A549 (cell line): Measurements from ENCODE around the gene WDR70. TPM values are rescaled to one million over a fixed set of nuclear protein-coding genes. Genes with fewer than 3 reads are reported as not detected.

ENCODE experiments used
- ATAC-seq, 2 experiments: fragments of 200-7000 bp in 1 of 2; fragments of >200 bp in 1 of 2; cut with Nextera tagmentation in 1 of 2; cut with Tn5 transposase in 1 of 2; 3 replicates each; pipeline versions ENCODE4 v1.8.0 to v1.9.1; 2018 to 2020; ENCODE audit warnings: mild to moderate bottlenecking in 1 of 2, moderate library complexity in 1 of 2
- CTCF ChIA-PET: fragments of 300-600 bp; sonication (Branson Sonifier 250); formaldehyde crosslinking; extraction: SDS; loops from one replicate; lab custom pipeline; 2021; ENCODE audit warnings: antibody characterized with exemption, inconsistent platforms; lab: Yijun Ruan, JAX
- POLR2A ChIA-PET: fragments of 350-600 bp; formaldehyde crosslinking; extraction: SDS; loops from one replicate; lab custom pipeline; 2021; ENCODE audit warnings: antibody characterized with exemption, inconsistent platforms; lab: Yijun Ruan, JAX
- DNase-seq, 2 experiments: peaks; one replicate each; pipeline versions ENCODE4 v3.0.0 to v3.0.0-alpha.2; 2011 to 2016; ENCODE audit warnings: low read depth in 1 of 2, low spot score in 1 of 2
- FAIRE-seq: peaks from 2 replicates; lab custom pipeline; 2011; peaks lifted over from hg19 to GRCh38; lab: Jason Lieb, UNC
- H3K27ac ChIP-seq, 2 experiments: fragments of >200 bp; sonication (Bioruptor Twin); formaldehyde crosslinking; 3 replicates each; pipeline ENCODE4 v1.5.1; 2016 to 2017
- H3K4me1 ChIP-seq: fragments of >200 bp; sonication (Bioruptor Twin); formaldehyde crosslinking; 3 replicates; pipeline ENCODE4 v1.6.1; 2016
- H3K4me2 ChIP-seq: fragments of >200 bp; sonication (Bioruptor Twin); formaldehyde crosslinking; 3 replicates; pipeline ENCODE4 v1.6.1; 2016
- H3K4me3 ChIP-seq: fragments of >200 bp; sonication (Bioruptor Twin); formaldehyde crosslinking; 3 replicates; pipeline ENCODE4 v1.5.1; 2016
- H3K9me3 ChIP-seq: fragments of >200 bp; sonication (Bioruptor Twin); formaldehyde crosslinking; 3 replicates; pipeline ENCODE4 v1.6.1; 2016
- ATOH8 ChIP-seq: fragments of 250-450 bp; sonication (Bioruptor Pico); IDR thresholded peaks from 2 replicates; pipeline ENCODE4 v1.5.0; 2020; ENCODE audit warnings: low read depth, mild to moderate bottlenecking, moderate library complexity
- BCL3 ChIP-seq: fragments of >200 bp; sonication (Bioruptor Twin); formaldehyde crosslinking; IDR thresholded peaks from 3 replicates; pipeline ENCODE4 v1.6.1; 2016
- CHD2 ChIP-seq: fragments of 150-350 bp; IDR thresholded peaks from 2 replicates; pipeline ENCODE4 v1.6.1; 2014; ENCODE audit warnings: low read length; ENCODE audit not compliant: partially characterized antibody
- E2F6 ChIP-seq: IDR thresholded peaks from 2 replicates; pipeline ENCODE4 v1.6.1; 2012; ENCODE audit warnings: low read depth, borderline replicate concordance
- EHF ChIP-seq: fragments of 250-450 bp; sonication (Bioruptor Pico); IDR thresholded peaks from 2 replicates; pipeline ENCODE4 v1.5.0; 2020; ENCODE audit warnings: mild to moderate bottlenecking
- FOSL2 ChIP-seq, 2 experiments: fragments of 450-650 bp in 1 of 2; fragments of >200 bp in 1 of 2; sonication (Bioruptor Twin) in 1 of 2; formaldehyde crosslinking; IDR thresholded peaks; 2 replicates each; pipeline versions ENCODE4 v1.5.0 to v1.6.1; 2016 to 2020; ENCODE audit warnings: mild to moderate bottlenecking in 1 of 2, moderate library complexity in 1 of 2
- FOXS1 ChIP-seq: fragments of 250-450 bp; sonication (Bioruptor Pico); IDR thresholded peaks from 2 replicates; pipeline ENCODE4 v1.5.0; 2020; ENCODE audit warnings: mild to moderate bottlenecking, moderate library complexity
- GATA3 ChIP-seq: IDR thresholded peaks from 2 replicates; pipeline ENCODE4 v1.6.1; 2012; ENCODE audit warnings: borderline replicate concordance
- HDAC2 ChIP-seq: fragments of 200-600 bp; sonication (generic); IDR thresholded peaks from 2 replicates; pipeline ENCODE4 v1.6.1; 2016
- HMGXB4 ChIP-seq: fragments of 250-450 bp; sonication (Bioruptor Pico); IDR thresholded peaks from 2 replicates; pipeline ENCODE4 v1.5.0; 2021; ENCODE audit warnings: mild to moderate bottlenecking, moderate library complexity, borderline replicate concordance
- HOXA7 ChIP-seq: fragments of 250-450 bp; sonication (Bioruptor Pico); IDR thresholded peaks from 2 replicates; pipeline ENCODE4 v1.5.0; 2020; ENCODE audit warnings: mild to moderate bottlenecking, moderate library complexity
- JUN ChIP-seq, 2 experiments: fragments of >200 bp; sonication (Bioruptor Twin); formaldehyde crosslinking; IDR thresholded peaks; 2 replicates in 1 of 2; 3 replicates in 1 of 2; pipeline ENCODE4 v1.6.1; 2016 to 2017
- KDM1A ChIP-seq: fragments of 200-600 bp; sonication (generic); IDR thresholded peaks from 2 replicates; pipeline ENCODE4 v1.6.1; 2016; ENCODE audit warnings: low read depth, mild to moderate bottlenecking
- MAFK ChIP-seq: fragments of 450-650 bp; IDR thresholded peaks from 2 replicates; pipeline ENCODE4 v1.6.1; 2014; ENCODE audit not compliant: partially characterized antibody
- MAX ChIP-seq: IDR thresholded peaks from 2 replicates; pipeline ENCODE4 v1.6.1; 2012
- MAZ ChIP-seq: fragments of 150-350 bp; IDR thresholded peaks from 2 replicates; pipeline ENCODE4 v1.6.1; 2014; ENCODE audit warnings: antibody characterized with exemption, low read depth, low read length, borderline replicate concordance
- MYC ChIP-seq: IDR thresholded peaks from 2 replicates; pipeline ENCODE4 v1.6.1; 2012; ENCODE audit warnings: mild to moderate bottlenecking, inconsistent platforms, low read length, improper control_type of control experiment, borderline replicate concordance
- NFE2L2 ChIP-seq: fragments of 150-350 bp; conservative IDR thresholded peaks from 2 replicates; pipeline ENCODE4 v1.6.1; 2014; ENCODE audit warnings: low read length
- NPAS2 ChIP-seq: fragments of 250-450 bp; sonication (Bioruptor Pico); IDR thresholded peaks from 2 replicates; pipeline ENCODE4 v1.8.0; 2022; ENCODE audit warnings: mild to moderate bottlenecking, moderate library complexity, borderline replicate concordance
- POLR2A ChIP-seq: IDR thresholded peaks from 2 replicates; pipeline ENCODE4 v1.6.1; 2012; ENCODE audit warnings: mild to moderate bottlenecking, low read length
- POLR2AphosphoS2 ChIP-seq: conservative IDR thresholded peaks from 2 replicates; pipeline ENCODE4 v1.6.1; 2012; ENCODE audit warnings: low read length, improper control_type of control experiment, inconsistent platforms
- RAD21 ChIP-seq, 2 experiments: fragments of >200 bp in 1 of 2; sonication (Bioruptor Twin) in 1 of 2; formaldehyde crosslinking in 1 of 2; IDR thresholded peaks in 1 of 2; conservative IDR thresholded peaks in 1 of 2; 2 replicates in 1 of 2; 3 replicates in 1 of 2; pipeline ENCODE4 v1.6.1; 2012 to 2018; ENCODE audit warnings: inconsistent platforms in 1 of 2
- RFX5 ChIP-seq: fragments of 450-650 bp; IDR thresholded peaks from 2 replicates; pipeline ENCODE4 v1.7.1; 2014; ENCODE audit warnings: antibody characterized with exemption, mild to moderate bottlenecking, moderate library complexity
- RNF2 ChIP-seq: fragments of 200-600 bp; sonication (generic); IDR thresholded peaks from 2 replicates; pipeline ENCODE4 v1.6.1; 2016; ENCODE audit warnings: low read depth, mild to moderate bottlenecking, antibody characterized with exemption, moderate library complexity, borderline replicate concordance
- SREBF2 ChIP-seq: fragments of 450-650 bp; IDR thresholded peaks from 2 replicates; pipeline ENCODE4 v1.6.1; 2014; ENCODE audit warnings: mild to moderate bottlenecking, moderate library complexity
- TFCP2L1 ChIP-seq: fragments of 250-450 bp; sonication (Bioruptor Pico); IDR thresholded peaks from 2 replicates; pipeline ENCODE4 v1.5.0; 2021; ENCODE audit warnings: mild to moderate bottlenecking
- ZC3H11A ChIP-seq: fragments of 450-650 bp; IDR thresholded peaks from 2 replicates; pipeline ENCODE4 v1.6.1; 2014; ENCODE audit warnings: antibody characterized with exemption, mild to moderate bottlenecking
- ZNF302 ChIP-seq: fragments of 250-450 bp; sonication (Bioruptor Pico); IDR thresholded peaks from 2 replicates; pipeline ENCODE4 v1.9.0; 2021; ENCODE audit warnings: inconsistent platforms, mild to moderate bottlenecking, moderate library complexity
- WGBS: methylation state at CpG from one replicate; pipeline ENCODE4 v1.1.6; 2017; ENCODE audit errors: missing lambda C conversion rate; 5-methylcytosine and 5-hydroxymethylcytosine counted together
- polyA plus RNA-seq, 4 experiments: library from polyadenylated mRNA; depleted of rRNA in 3 of 4; stranded (reverse); fragments of >200 nt; fragmentation: RNase III in 1 of 4; extraction: RNeasy Plus Mini Kit Qiagen cat#74134 plus additional on column Dnase treatment in 1 of 4; gene quantifications; 2 replicates in 3 of 4; 3 replicates in 1 of 4; pipeline ENCODE4 v1.2.3, GENCODE V29; 2011 to 2017

WDR70 gene
- polyA plus RNA-seq, 2 of the 4 experiments (the other 2 are of a cell fraction) = 13.8 to 28.8 TPM

GRCh38 chr5:37664551-37664950 lies 285.4 kb downstream of the WDR70 start:
- H3K9me3 ChIP-seq = peaks cover 2% of the 10 kb centered on the region
- no peak overlapping the region for H3K4me2 ChIP-seq
- no peak for FAIRE-seq
- ChIA-PET POLR2A (no interaction called here), CTCF (no interaction called here)
- no peak overlapping the region for H3K27ac ChIP-seq
- peaks cover 60% of the 10 kb centered on the region for H3K4me1 ChIP-seq
- no peak for TF ChIP-seq ZC3H11A
- no peak for TF ChIP-seq RAD21 (conservative IDR thresholded peaks at IDR 0.05 in 1 of 2, IDR thresholded peaks at IDR 0.05 in 1 of 2)
- no peak for TF ChIP-seq TFCP2L1 (CRISPR knock-in tag)
- no peak for TF ChIP-seq FOXS1 (CRISPR knock-in tag)
- TF ChIP-seq KDM1A = no peak
- TF ChIP-seq ATOH8 (CRISPR knock-in tag) = no peak
- no peak for TF ChIP-seq E2F6
- TF ChIP-seq NFE2L2 = no peak
- TF ChIP-seq MYC = no peak
- TF ChIP-seq MAX = no peak
- TF ChIP-seq RNF2 = no peak
- TF ChIP-seq POLR2A = no peak
- TF ChIP-seq MAFK = no peak
- DNase-seq = no peak
- no peak for ATAC-seq
- no peak overlapping the region for H3K4me3 ChIP-seq
- 91% methylated on average over 1 of the region's 1 CpG for WGBS

GRCh38 chr5:37665272-37665671 lies 286.2 kb downstream of the WDR70 start:
- Histone ChIP-seq H3K4me2 (no peak overlapping the region), H3K4me3 (no peak overlapping the region), H3K4me1 (peaks cover 61% of the 10 kb centered on the region), H3K9me3 (peaks cover 5% of the 10 kb centered on the region)
- WGBS = 100% methylated on average over 1 of the region's 1 CpG
- FAIRE-seq = no peak
- POLR2A ChIA-PET = no interaction called here
- no peak for TF ChIP-seq RFX5
- no peak for TF ChIP-seq EHF (CRISPR knock-in tag)
- no peak for TF ChIP-seq BCL3
- no peak for TF ChIP-seq ATOH8 (CRISPR knock-in tag)
- TF ChIP-seq SREBF2 = no peak
- TF ChIP-seq HOXA7 (CRISPR knock-in tag) = no peak
- TF ChIP-seq RNF2 = no peak
- TF ChIP-seq JUN (IDR thresholded peaks at IDR 0.05) = no peak
- no peak for TF ChIP-seq MAZ
- no peak for TF ChIP-seq ZNF302 (CRISPR knock-in tag)
- no peak for TF ChIP-seq CHD2
- TF ChIP-seq HMGXB4 (CRISPR knock-in tag) = no peak
- TF ChIP-seq HDAC2 = no peak
- TF ChIP-seq NFE2L2 = no peak
- TF ChIP-seq MAX = no peak
- TF ChIP-seq GATA3 = no peak
- TF ChIP-seq NPAS2 (CRISPR knock-in tag) = no peak
- no peak for TF ChIP-seq FOSL2 (IDR thresholded peaks at IDR 0.05)
- no peak for TF ChIP-seq FOSL2 (CRISPR knock-in tag; IDR thresholded peaks at IDR 0.05)
- no peak for TF ChIP-seq RAD21 (conservative IDR thresholded peaks at IDR 0.05 in 1 of 2, IDR thresholded peaks at IDR 0.05 in 1 of 2)
- no peak for TF ChIP-seq POLR2AphosphoS2
- TF ChIP-seq, all 56 proteins: peak for 0
- no peak for DNase-seq
- CTCF ChIA-PET = no interaction called here
- peak overlapping the region in 1 of 2 experiments; percentile 17; a peak in 2 of 6 replicates for H3K27ac ChIP-seq
- ATAC-seq = no peak
